Stimulated activated CD4-positive, alpha-beta T cell treated with anti-CD3 and anti-CD28 coated beads, Interleukin-1b, Interleukin-23, amount 100 ng/mL, for 1 hour (primary cell): ENCODE data around the gene KIF26B.

Experiments
- DNase-seq, 2 donors: peaks; one replicate each; pipeline ENCODE4 v3.0.0-alpha.2; 2020; ENCODE audit warnings: low read depth in 2 of 2

KIF26B gene

GRCh38 chr1:245462161-245462560, 307.4 kb downstream of the KIF26B start:
- DNase-seq, result no peak

- no peak for DNase-seq
Measured at GRCh38 chr1:245463392-245464165, 308.8 kb downstream of the KIF26B start.

- no peak for DNase-seq
Measured at GRCh38 chr1:245464290-245464689, 309.5 kb downstream of the KIF26B start.

- no peak for DNase-seq
Measured at GRCh38 chr1:245465666-245466065, 310.9 kb downstream of the KIF26B start.

GRCh38 chr1:245466261-245466660, 311.5 kb downstream of the KIF26B start:
- DNase-seq, result no peak

GRCh38 chr1:245467804-245468203, 313.0 kb downstream of the KIF26B start:
- DNase-seq, result no peak

- DNase-seq, result no peak
Measured at GRCh38 chr1:245469006-245469405, 314.2 kb downstream of the KIF26B start.

- no peak for DNase-seq
Measured at GRCh38 chr1:245469734-245470133, 314.9 kb downstream of the KIF26B start.

- no peak for DNase-seq
Measured at GRCh38 chr1:245475126-245475525, 320.3 kb downstream of the KIF26B start.

- no peak for DNase-seq
Measured at GRCh38 chr1:245475961-245476516, 321.3 kb downstream of the KIF26B start.

- DNase-seq, result no peak
Measured at GRCh38 chr1:245477941-245478340, 323.2 kb downstream of the KIF26B start.

GRCh38 chr1:245480393-245481120, 325.8 kb downstream of the KIF26B start:
- DNase-seq, result no peak

GRCh38 chr1:245481261-245481660, 326.5 kb downstream of the KIF26B start:
- no peak for DNase-seq

GRCh38 chr1:245483247-245483646, 328.5 kb downstream of the KIF26B start:
- no peak for DNase-seq

- DNase-seq, result no peak
Measured at GRCh38 chr1:245484176-245484575, 329.4 kb downstream of the KIF26B start.

GRCh38 chr1:245485996-245486395, 331.2 kb downstream of the KIF26B start:
- DNase-seq, result no peak

- DNase-seq, result no peak
Measured at GRCh38 chr1:245486775-245487470, 332.1 kb downstream of the KIF26B start.

- DNase-seq, result no peak
Measured at GRCh38 chr1:245488346-245489129, 333.8 kb downstream of the KIF26B start.

GRCh38 chr1:245489838-245490237, 335.1 kb downstream of the KIF26B start:
- no peak for DNase-seq

GRCh38 chr1:245493029-245493428, 338.2 kb downstream of the KIF26B start:
- no peak for DNase-seq

- DNase-seq, result no peak
Measured at GRCh38 chr1:245495681-245496080, 340.9 kb downstream of the KIF26B start.
